K562 (cell line): ENCODE measurements around the gene RHOBTB3. TPM values are rescaled to one million over a fixed set of nuclear protein-coding genes. Genes with fewer than 3 reads are reported as not detected.

ENCODE experiments used
- ATAC-seq: fragments of 200-7000 bp; cut with Tn5 transposase; 3 replicates; pipeline ENCODE4 v1.9.1; 2020; ENCODE audit warnings: moderate library complexity
- BruUV-seq: library from RNA; stranded (reverse); fragments of 400-500 nt; replicated peaks from 2 replicates; lab custom pipeline; 2021; lab: Mats Ljungman, UMichigan
- CTCF ChIA-PET: fragments of 300-600 bp; formaldehyde crosslinking; extraction: SDS; loops from one replicate; lab custom pipeline; 2021; ENCODE audit warnings: low intra/inter-chr PET ratio; lab: Yijun Ruan, JAX
- POLR2A ChIA-PET: fragments of 300-600, 350-650 bp; sonication (Branson Sonifier 250); formaldehyde crosslinking; extraction: SDS; loops from one replicate; lab custom pipeline; 2021; ENCODE audit warnings: antibody characterized with exemption, inconsistent platforms; lab: Yijun Ruan, JAX
- DNase-seq, 4 experiments: peaks; one replicate each; pipeline versions ENCODE4 v3.0.0 to v3.0.0-alpha.2; 2011 to 2018; ENCODE audit warnings: low spot score in 3 of 4, mixed read lengths in 3 of 4; ENCODE audit errors: extremely low read depth in 1 of 4
- FAIRE-seq: peaks from 2 replicates; lab custom pipeline; 2011; peaks lifted over from hg19 to GRCh38; lab: Jason Lieb, UNC
- H2AFZ ChIP-seq: 2 replicates; pipeline ENCODE4 v1.6.0; 2011; ENCODE audit warnings: low read depth, low read length, control low read depth, inconsistent platforms
- H3K27ac ChIP-seq: fragments of 200-600 bp; 3 replicates; pipeline ENCODE4 v1.8.0; 2011; ENCODE audit warnings: low read depth, mild to moderate bottlenecking, control low read depth, inconsistent platforms, low read length, moderate library complexity, mixed read lengths; ENCODE audit errors: extremely low read depth
- H3K27me3 ChIP-seq, 2 experiments: fragments of 300-600 bp in 1 of 2; 2 replicates in 1 of 2; 3 replicates in 1 of 2; pipeline versions ENCODE4 v1.6.0 to v1.8.0; 2011; ENCODE audit warnings: inconsistent platforms in 2 of 2, low read length in 2 of 2, mild to moderate bottlenecking in 1 of 2, mixed read lengths in 1 of 2, moderate library complexity in 1 of 2; ENCODE audit not compliant: control insufficient read depth in 2 of 2, insufficient read depth in 2 of 2
- H3K36me3 ChIP-seq: fragments of 300-600 bp; 3 replicates; pipeline ENCODE4 v1.8.0; 2011; ENCODE audit warnings: mild to moderate bottlenecking, low read length, inconsistent platforms; ENCODE audit not compliant: control insufficient read depth, insufficient read depth
- H3K4me1 ChIP-seq, 2 experiments: fragments of 200-600 bp in 1 of 2; replicated peaks in 1 of 2; 2 replicates in 1 of 2; 3 replicates in 1 of 2; pipeline versions ENCODE4 v1.5.1 to v1.8.0; 2011; ENCODE audit warnings: inconsistent platforms in 2 of 2, low read length in 2 of 2, mild to moderate bottlenecking in 1 of 2, mixed read lengths in 1 of 2, moderate library complexity in 1 of 2; ENCODE audit not compliant: control insufficient read depth in 2 of 2, insufficient read depth in 2 of 2
- H3K4me2 ChIP-seq: 2 replicates; pipeline ENCODE4 v1.6.1; 2011; ENCODE audit warnings: low read length, control low read depth, inconsistent platforms, mixed read lengths; ENCODE audit not compliant: insufficient read depth
- H3K4me3 ChIP-seq: fragments of 200-600 bp; sonication (generic), shearing (Covaris generic); 2 replicates; pipeline ENCODE4 v1.5.1; 2016; ENCODE audit warnings: control low read depth, inconsistent platforms
- H3K79me2 ChIP-seq: fragments of 200-600 bp; 3 replicates; pipeline ENCODE4 v1.8.0; 2011; ENCODE audit warnings: low read length, inconsistent platforms; ENCODE audit not compliant: control insufficient read depth, insufficient read depth
- H3K9ac ChIP-seq, 2 experiments: 2 replicates each; pipeline versions ENCODE4 v1.6.0 to v1.6.1; 2011; ENCODE audit warnings: low read depth in 2 of 2, low read length in 2 of 2, control low read depth in 1 of 2, inconsistent platforms in 1 of 2, mild to moderate bottlenecking in 1 of 2, mixed read lengths in 1 of 2; ENCODE audit not compliant: insufficient read depth in 1 of 2
- H3K9me1 ChIP-seq: one replicate; pipeline ENCODE4 v1.6.0; 2011; ENCODE audit warnings: inconsistent platforms, mild to moderate bottlenecking, low read length, moderate library complexity; ENCODE audit not compliant: control insufficient read depth, insufficient read depth
- H3K9me3 ChIP-seq: replicated peaks from 2 replicates; pipeline ENCODE4 v1.5.1; 2011; ENCODE audit warnings: low read depth, low read length, inconsistent platforms; ENCODE audit not compliant: control insufficient read depth, insufficient read depth
- H4K20me1 ChIP-seq: replicated peaks from 2 replicates; pipeline ENCODE4 v1.6.1; 2011; ENCODE audit warnings: low read length, inconsistent platforms, mixed read lengths; ENCODE audit not compliant: control insufficient read depth, insufficient read depth
- BACH1 ChIP-seq: fragments of 200-800 bp; sonication (Bioruptor generic); IDR thresholded peaks from 2 replicates; pipeline ENCODE4 v1.6.1; 2016; ENCODE audit warnings: missing genetic modification characterization, missing compliant biosample characterization
- KLF13 ChIP-seq: fragments of 450-650 bp; IDR thresholded peaks from 2 replicates; pipeline ENCODE4 v1.6.1; 2016; ENCODE audit warnings: missing genetic modification characterization, low read depth, mild to moderate bottlenecking, missing compliant biosample characterization, moderate library complexity, borderline replicate concordance
- MED1 ChIP-seq: sonication (generic); formaldehyde crosslinking; IDR thresholded peaks from 2 replicates; pipeline ENCODE4 v1.8.1; 2023; ENCODE audit warnings: missing genetic modification reagents, borderline replicate concordance
- NR1H2 ChIP-seq: sonication (generic); formaldehyde crosslinking; IDR thresholded peaks from 2 replicates; pipeline ENCODE4 v1.4.0; 2020; ENCODE audit warnings: mild to moderate bottlenecking, missing genetic modification reagents
- SAP30 ChIP-seq: fragments of 200-600 bp; sonication (generic); IDR thresholded peaks from 2 replicates; pipeline ENCODE4 v1.6.1; 2012; ENCODE audit warnings: borderline replicate concordance, low read depth, mild to moderate bottlenecking, moderate library complexity, low read length, control low read depth, inconsistent platforms; ENCODE audit not compliant: insufficient read depth, poor library complexity, severe bottlenecking
- STAG1 ChIP-seq: sonication (generic); formaldehyde crosslinking; IDR thresholded peaks from 2 replicates; pipeline ENCODE4 v1.5.0; 2020; ENCODE audit warnings: missing genetic modification reagents, borderline replicate concordance
- YY1 ChIP-seq, 3 experiments: IDR thresholded peaks; 2 replicates each; pipeline ENCODE4 v1.6.1; 2011; ENCODE audit warnings: low read length in 2 of 3, mild to moderate bottlenecking in 2 of 3, moderate library complexity in 2 of 3, borderline replicate concordance in 1 of 3, control low read depth in 1 of 3, low read depth in 1 of 3; ENCODE audit not compliant: insufficient read depth in 3 of 3, insufficient replicate concordance in 2 of 3, control insufficient read depth in 1 of 3, insufficient read length in 1 of 3; ENCODE audit errors: extremely low read depth in 1 of 3
- WGBS: fragments of 100-300 bp; shearing (Covaris generic); methylation state at CpG from one replicate; pipeline ENCODE4 v1.1.6; 2016; ENCODE audit warnings: low coverage, mixed read lengths; ENCODE audit not compliant: insufficient coverage; ENCODE audit errors: missing lambda C conversion rate; 5-methylcytosine and 5-hydroxymethylcytosine counted together
- in situ Hi-C: fragments of 300-500 bp; cut with MboI; formaldehyde crosslinking; loops from 4 replicates; pipeline ENCODE4 v1.15.0; 2018; ENCODE audit warnings: inconsistent platforms, mixed read lengths
- intact Hi-C: fragments of 100-400 bp; cut with micrococcal nuclease; formaldehyde crosslinking; loops from 2 replicates; pipeline ENCODE4 v1.14.2; 2022
- polyA plus RNA-seq, 8 experiments: library from polyadenylated mRNA; depleted of rRNA in 4 of 8; stranded (reverse) in 5 of 8; unstranded in 3 of 8; fragments of >200 nt; fragmentation: Nextera tagmentation in 2 of 8; fragmentation: Illumina TruSeq in 1 of 8; extraction: Ambion mirVana in 2 of 8; extraction: Trizol in 1 of 8; gene quantifications; 2 replicates each; pipeline versions ENCODE4 v1.2.1 to v1.2.3, GENCODE V29; 2011 to 2014; ENCODE audit warnings: inconsistent platforms in 1 of 8, missing spikeins in 1 of 8
- total RNA-seq, 7 experiments: library from RNA; depleted of rRNA in 6 of 7; stranded (reverse); fragments of >200 nt in 6 of 7; fragmentation: Illumina TruSeq in 2 of 7; extraction: Trizol in 2 of 7; gene quantifications; 2 replicates each; pipeline versions ENCODE4 v1.2.1 to v1.2.3, GENCODE V29; 2011 to 2021; ENCODE audit warnings: low replicate concordance in 1 of 7
- TF ChIP-seq, protein P1 (sequence below), 2 experiments: fragments of 450-650 bp in 1 of 2; sonication (generic) in 1 of 2; formaldehyde crosslinking; conservative IDR thresholded peaks; 2 replicates each; pipeline versions ENCODE4 v1.4.0 to v1.8.1; 2020 to 2022; ENCODE audit warnings: mild to moderate bottlenecking in 1 of 2, missing genetic modification reagents in 1 of 2
- TF ChIP-seq, protein P2 (sequence below): IDR thresholded peaks from 2 replicates; pipeline ENCODE4 v1.6.1; 2011; ENCODE audit warnings: borderline replicate concordance, low read depth, mild to moderate bottlenecking, moderate library complexity, low read length; ENCODE audit not compliant: insufficient read depth, poor library complexity, severe bottlenecking

Gene RHOBTB3
- total and polyA plus RNA-seq, 9 of the 15 experiments (the other 6 are each of a cell fraction or from before 2014, with no cell fraction given), result 39.7 to 143 (median 115) TPM

DNA sequence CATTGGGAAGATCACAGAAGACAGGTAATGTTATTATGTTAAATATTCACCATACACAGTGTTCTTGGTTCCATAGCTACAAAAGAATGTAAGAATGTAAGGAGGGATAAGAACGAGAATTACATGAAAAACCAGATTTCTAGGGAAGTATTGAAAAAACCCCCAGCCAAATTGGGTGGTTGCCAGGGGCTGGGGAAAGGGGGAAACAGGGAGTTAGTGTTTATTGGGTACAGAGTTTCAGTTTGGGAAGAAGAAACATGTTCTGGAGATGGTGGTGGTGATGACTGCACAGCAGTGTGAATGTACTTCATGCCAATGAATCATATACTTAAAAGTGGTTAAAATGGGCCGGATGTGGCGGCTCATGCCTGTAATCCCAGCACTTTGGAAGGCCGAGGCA lies 51.0 kb downstream of the RHOBTB3 start:
- intact Hi-C loops, result loop anchor here (5.0 to 10.0 kb wide), 2 partner anchors 497 to 555 kb away; partner anchors contain the start of gene MCTP1
- POLR2A ChIA-PET, result interaction anchor here (1.3 to 1.4 kb wide), 2 partner anchors 8 to 9 kb away, joined by 3 to 7 read pairs; no protein-coding TSS in a partner anchor
- BruUV-seq, result no TSS peak

More for the DNA sequence above, 51.0 kb downstream of the RHOBTB3 start:
- no peak overlapping the region for H2AFZ ChIP-seq
- no peak overlapping the region for H3K4me2 ChIP-seq
- in situ Hi-C loops, result no loop called here
- no peak for FAIRE-seq
- TF ChIP-seq BACH1 (no peak), SAP30 (no peak), NR1H2 (CRISPR knock-in tag) (no peak), YY1 (IDR thresholded peaks at IDR 0.05; ENCODE audit: borderline replicate concordance in 1 of 3, control insufficient read depth in 1 of 3, extremely low read depth in 1 of 3, insufficient read depth in 3 of 3, insufficient read length in 1 of 3, insufficient replicate concordance in 2 of 3, low read depth in 1 of 3, low read length in 2 of 3) (no peak), KLF13 (tag) (no peak), STAG1 (no peak), MED1 (CRISPR knock-in tag) (no peak)
- TF ChIP-seq, protein P1, sequence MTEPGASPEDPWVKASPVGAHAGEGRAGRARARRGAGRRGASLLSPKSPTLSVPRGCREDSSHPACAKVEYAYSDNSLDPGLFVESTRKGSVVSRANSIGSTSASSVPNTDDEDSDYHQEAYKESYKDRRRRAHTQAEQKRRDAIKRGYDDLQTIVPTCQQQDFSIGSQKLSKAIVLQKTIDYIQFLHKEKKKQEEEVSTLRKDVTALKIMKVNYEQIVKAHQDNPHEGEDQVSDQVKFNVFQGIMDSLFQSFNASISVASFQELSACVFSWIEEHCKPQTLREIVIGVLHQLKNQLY (CRISPR knock-in tag; conservative IDR thresholded peaks at IDR 0.05), result no peak
- TF ChIP-seq, protein P2, sequence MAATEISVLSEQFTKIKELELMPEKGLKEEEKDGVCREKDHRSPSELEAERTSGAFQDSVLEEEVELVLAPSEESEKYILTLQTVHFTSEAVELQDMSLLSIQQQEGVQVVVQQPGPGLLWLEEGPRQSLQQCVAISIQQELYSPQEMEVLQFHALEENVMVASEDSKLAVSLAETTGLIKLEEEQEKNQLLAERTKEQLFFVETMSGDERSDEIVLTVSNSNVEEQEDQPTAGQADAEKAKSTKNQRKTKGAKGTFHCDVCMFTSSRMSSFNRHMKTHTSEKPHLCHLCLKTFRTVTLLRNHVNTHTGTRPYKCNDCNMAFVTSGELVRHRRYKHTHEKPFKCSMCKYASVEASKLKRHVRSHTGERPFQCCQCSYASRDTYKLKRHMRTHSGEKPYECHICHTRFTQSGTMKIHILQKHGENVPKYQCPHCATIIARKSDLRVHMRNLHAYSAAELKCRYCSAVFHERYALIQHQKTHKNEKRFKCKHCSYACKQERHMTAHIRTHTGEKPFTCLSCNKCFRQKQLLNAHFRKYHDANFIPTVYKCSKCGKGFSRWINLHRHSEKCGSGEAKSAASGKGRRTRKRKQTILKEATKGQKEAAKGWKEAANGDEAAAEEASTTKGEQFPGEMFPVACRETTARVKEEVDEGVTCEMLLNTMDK, result no peak
- 100% methylated on average over 3 of the region's 4 CpGs for WGBS
- no peaks in the 10 kb centered on the region for H4K20me1 ChIP-seq
- DNase-seq, result no peak
- H3K9me1 ChIP-seq, result no peaks in the 10 kb centered on the region
- no peak overlapping the region for H3K9ac ChIP-seq
- no peaks in the 10 kb centered on the region for H3K27me3 ChIP-seq
- peaks cover 2% of the 10 kb centered on the region; the same call in 1 of the 3 replicates for H3K79me2 ChIP-seq
- H3K36me3 ChIP-seq, result peaks cover 89% of the 10 kb centered on the region
- H3K27ac ChIP-seq, result no peak overlapping the region
- no peak overlapping the region for H3K4me3 ChIP-seq
- ATAC-seq, result no peak
- H3K4me1 ChIP-seq, result no peaks in the 10 kb centered on the region; a peak in 1 of 5 replicates
- CTCF ChIA-PET, result interaction anchor here (1.1 to 4.3 kb wide), 5 partner anchors 61 to 555 kb away, joined by 3 to 63 read pairs (median 5); no protein-coding TSS in a partner anchor
- H3K9me3 ChIP-seq, result no peaks in the 10 kb centered on the region
